ENCODE results near the gene ARHGEF28. TPM values are rescaled to one million over a fixed set of nuclear protein-coding genes. Genes with fewer than 3 reads are reported as not detected.

The ARHGEF28 gene
- total and polyA plus RNA-seq, 4 experiments from 2014 or later = not detected

DNA sequence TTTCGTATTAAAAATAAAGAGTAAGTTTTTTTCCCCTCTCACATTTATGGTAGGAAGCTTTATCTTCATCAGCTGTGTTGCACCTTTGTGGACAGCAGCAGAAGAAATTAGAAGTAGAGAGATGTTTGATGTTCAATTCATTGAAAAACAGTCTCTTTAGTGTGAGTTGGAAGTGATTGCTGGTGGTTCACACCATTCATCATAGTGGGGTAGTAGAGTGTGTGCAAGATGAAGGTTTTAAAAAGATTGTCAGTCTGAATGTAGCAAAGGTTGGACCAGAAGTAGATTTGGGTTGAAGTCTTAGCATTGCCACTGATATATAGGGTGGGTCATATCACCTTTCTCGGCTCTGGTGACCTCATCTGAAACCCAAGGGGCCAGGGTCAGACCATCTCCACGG, 10.4 kb downstream of the ARHGEF28 start:
- Mint-ChIP-seq H3K27ac (peak overlapping the region in 1 of 7 donors; percentile 7), H3K36me3 (no peaks in the 10 kb centered on the region), H3K9me3 (no peaks in the 10 kb centered on the region), H3K4me3 (no peak overlapping the region), H3K4me1 (no peaks in the 10 kb centered on the region), H3K27me3 (peaks cover 3 to 19% of the 10 kb centered on the region in 2 donors)
- H3K27ac ChIP-seq (ENCODE audit: low read depth, low read length) = no peak overlapping the region
- CTCF ChIA-PET (ENCODE audit: partially characterized antibody) = no interaction called here
- no peaks in the 10 kb centered on the region for H3K27me3 ChIP-seq (ENCODE audit: insufficient read depth, low read length)
- no peaks in the 10 kb centered on the region for H3K4me1 ChIP-seq (ENCODE audit: insufficient read depth, low read length)
- H3K36me3 ChIP-seq (ENCODE audit: insufficient read depth, low read length) = no peaks in the 10 kb centered on the region
- POLR2A ChIA-PET (ENCODE audit: partially characterized antibody) = no interaction called here
- no peaks in the 10 kb centered on the region for H3K9me3 ChIP-seq (ENCODE audit: control insufficient read depth in 1 of 2, low read length in 2 of 2)
- no peak for DNase-seq
- H3K4me3 ChIP-seq (ENCODE audit: low read length in 2 of 2) = no peak overlapping the region
- intact Hi-C loops (cut with micrococcal nuclease) = no loop called here

- H3K36me3 ChIP-seq (ENCODE audit: insufficient read depth, low read length) = no peaks in the 10 kb centered on the region
- peaks cover 3 to 19% of the 10 kb centered on the region in 2 donors for H3K27me3 Mint-ChIP-seq
- CTCF ChIA-PET (ENCODE audit: partially characterized antibody) = no interaction called here
- intact Hi-C loops (cut with micrococcal nuclease) = no loop called here
- H3K4me3 Mint-ChIP-seq = no peak overlapping the region
- DNase-seq = no peak
- H3K9me3 Mint-ChIP-seq = no peaks in the 10 kb centered on the region
- no peaks in the 10 kb centered on the region for H3K4me1 ChIP-seq (ENCODE audit: insufficient read depth, low read length)
- H3K36me3 Mint-ChIP-seq = no peaks in the 10 kb centered on the region
- H3K27me3 ChIP-seq (ENCODE audit: insufficient read depth, low read length) = no peaks in the 10 kb centered on the region
- POLR2A ChIA-PET (ENCODE audit: partially characterized antibody) = no interaction called here
- H3K27ac Mint-ChIP-seq = no peak overlapping the region
- no peak overlapping the region for H3K4me3 ChIP-seq (ENCODE audit: low read length in 2 of 2)
- H3K27ac ChIP-seq (ENCODE audit: low read depth, low read length) = no peak overlapping the region
- no peaks in the 10 kb centered on the region for H3K9me3 ChIP-seq (ENCODE audit: control insufficient read depth in 1 of 2, low read length in 2 of 2)
- H3K4me1 Mint-ChIP-seq = no peaks in the 10 kb centered on the region
Observed at GRCh38 chr5:73637565-73637964, 11.6 kb downstream of the ARHGEF28 start.

GRCh38 chr5:73638344-73639095, 12.5 kb downstream of the ARHGEF28 start:
- DNase-seq = no peak
- no peaks in the 10 kb centered on the region for H3K36me3 Mint-ChIP-seq
- intact Hi-C loops (cut with micrococcal nuclease) = no loop called here
- H3K27ac Mint-ChIP-seq = no peak overlapping the region
- ChIA-PET CTCF (ENCODE audit: partially characterized antibody) (interaction anchor here (0.9 kb wide), 1 partner anchor 35 kb away, joined by 3 read pairs; no protein-coding TSS in a partner anchor), POLR2A (ENCODE audit: partially characterized antibody) (no interaction called here)
- no peaks in the 10 kb centered on the region for H3K9me3 Mint-ChIP-seq
- H3K4me3 Mint-ChIP-seq = no peak overlapping the region
- Histone ChIP-seq H3K27me3 (ENCODE audit: insufficient read depth, low read length) (no peaks in the 10 kb centered on the region), H3K27ac (ENCODE audit: low read depth, low read length) (no peak overlapping the region), H3K4me3 (ENCODE audit: low read length in 2 of 2) (no peak overlapping the region), H3K9me3 (ENCODE audit: control insufficient read depth in 1 of 2, low read length in 2 of 2) (no peaks in the 10 kb centered on the region), H3K4me1 (ENCODE audit: insufficient read depth, low read length) (no peaks in the 10 kb centered on the region), H3K36me3 (ENCODE audit: insufficient read depth, low read length) (no peaks in the 10 kb centered on the region)
- H3K4me1 Mint-ChIP-seq = no peaks in the 10 kb centered on the region
- peaks cover 3 to 15% of the 10 kb centered on the region in 2 donors for H3K27me3 Mint-ChIP-seq

- Histone ChIP-seq H3K36me3 (ENCODE audit: insufficient read depth, low read length) (no peaks in the 10 kb centered on the region), H3K9me3 (ENCODE audit: control insufficient read depth in 1 of 2, low read length in 2 of 2) (no peaks in the 10 kb centered on the region), H3K4me3 (ENCODE audit: low read length in 2 of 2) (no peak overlapping the region), H3K27ac (ENCODE audit: low read depth, low read length) (no peak overlapping the region), H3K27me3 (ENCODE audit: insufficient read depth, low read length) (no peaks in the 10 kb centered on the region), H3K4me1 (ENCODE audit: insufficient read depth, low read length) (no peaks in the 10 kb centered on the region)
- Mint-ChIP-seq H3K36me3 (no peaks in the 10 kb centered on the region), H3K27ac (no peak overlapping the region), H3K27me3 (peaks cover 3 to 17% of the 10 kb centered on the region in 2 donors), H3K9me3 (no peaks in the 10 kb centered on the region), H3K4me1 (no peaks in the 10 kb centered on the region), H3K4me3 (no peak overlapping the region)
- ChIA-PET POLR2A (ENCODE audit: partially characterized antibody) (no interaction called here), CTCF (ENCODE audit: partially characterized antibody) (interaction anchor here (1.3 kb wide), 1 partner anchor 14 kb away, joined by 3 read pairs; no protein-coding TSS in a partner anchor)
- intact Hi-C loops (cut with micrococcal nuclease) = no loop called here
- no peak for DNase-seq
Observed at GRCh38 chr5:73640861-73641320, 14.9 kb downstream of the ARHGEF28 start.

DNA sequence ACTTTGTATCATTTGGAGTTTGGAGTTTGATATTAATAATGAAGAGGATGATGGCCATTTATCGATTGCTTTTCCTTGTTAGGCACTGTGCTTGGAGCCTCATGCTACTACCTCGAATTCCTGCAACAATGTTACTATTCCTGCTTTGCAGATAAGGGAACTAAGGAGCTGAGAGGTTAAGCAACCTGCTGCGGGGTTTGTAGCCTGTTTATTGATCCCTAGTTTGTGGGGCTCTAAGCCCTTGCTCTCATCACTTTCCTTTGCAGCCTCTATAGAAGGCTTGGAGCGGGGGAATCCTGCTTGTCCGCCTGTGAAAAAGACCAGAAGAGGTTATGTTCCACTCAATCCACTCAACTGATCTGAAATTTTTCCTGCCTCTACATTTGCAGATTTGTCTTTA, 15.8 kb downstream of the ARHGEF28 start:
- CTCF ChIA-PET (ENCODE audit: partially characterized antibody) = no interaction called here
- Mint-ChIP-seq H3K36me3 (no peaks in the 10 kb centered on the region), H3K27ac (no peak overlapping the region), H3K27me3 (peaks cover 3 to 19% of the 10 kb centered on the region in 2 donors), H3K4me1 (no peaks in the 10 kb centered on the region), H3K9me3 (no peaks in the 10 kb centered on the region), H3K4me3 (no peak overlapping the region)
- no peak for DNase-seq
- intact Hi-C loops (cut with micrococcal nuclease) = no loop called here
- Histone ChIP-seq H3K4me1 (ENCODE audit: insufficient read depth, low read length) (no peaks in the 10 kb centered on the region), H3K27me3 (ENCODE audit: insufficient read depth, low read length) (no peaks in the 10 kb centered on the region), H3K9me3 (ENCODE audit: control insufficient read depth in 1 of 2, low read length in 2 of 2) (no peaks in the 10 kb centered on the region), H3K36me3 (ENCODE audit: insufficient read depth, low read length) (no peaks in the 10 kb centered on the region), H3K4me3 (ENCODE audit: low read length in 2 of 2) (no peak overlapping the region), H3K27ac (ENCODE audit: low read depth, low read length) (no peak overlapping the region)
- POLR2A ChIA-PET (ENCODE audit: partially characterized antibody) = no interaction called here

DNA sequence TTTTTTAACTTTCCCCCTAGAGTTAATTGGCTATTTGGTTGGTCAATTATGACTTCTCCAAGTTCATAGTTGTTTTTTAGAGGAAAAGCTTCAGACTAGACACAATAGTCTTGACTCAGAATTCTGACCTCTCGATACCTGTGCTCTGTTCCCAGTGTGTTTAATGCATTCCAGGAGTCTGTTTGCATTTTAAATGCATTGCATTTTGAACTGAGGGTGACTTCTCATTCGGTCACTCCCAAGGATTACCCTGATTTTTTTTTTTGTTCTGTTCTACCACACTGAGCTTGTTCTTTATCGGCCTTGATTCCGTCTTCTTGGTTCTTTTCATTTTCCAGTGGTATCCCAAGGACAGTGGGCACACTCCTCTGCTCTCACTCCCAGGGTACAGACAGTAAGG, 16.3 kb downstream of the ARHGEF28 start:
- peaks cover 3 to 18% of the 10 kb centered on the region in 2 donors for H3K27me3 Mint-ChIP-seq
- Histone ChIP-seq H3K27ac (ENCODE audit: low read depth, low read length) (no peak overlapping the region), H3K4me3 (ENCODE audit: low read length in 2 of 2) (no peak overlapping the region), H3K27me3 (ENCODE audit: insufficient read depth, low read length) (no peaks in the 10 kb centered on the region), H3K36me3 (ENCODE audit: insufficient read depth, low read length) (no peaks in the 10 kb centered on the region), H3K9me3 (ENCODE audit: control insufficient read depth in 1 of 2, low read length in 2 of 2) (no peaks in the 10 kb centered on the region), H3K4me1 (ENCODE audit: insufficient read depth, low read length) (no peaks in the 10 kb centered on the region)
- no peaks in the 10 kb centered on the region for H3K36me3 Mint-ChIP-seq
- no peak for DNase-seq
- no peak overlapping the region for H3K4me3 Mint-ChIP-seq
- H3K4me1 Mint-ChIP-seq = no peaks in the 10 kb centered on the region
- POLR2A ChIA-PET (ENCODE audit: partially characterized antibody) = no interaction called here
- intact Hi-C loops (cut with micrococcal nuclease) = no loop called here
- CTCF ChIA-PET (ENCODE audit: partially characterized antibody) = no interaction called here
- no peaks in the 10 kb centered on the region for H3K9me3 Mint-ChIP-seq
- no peak overlapping the region for H3K27ac Mint-ChIP-seq

- intact Hi-C loops (cut with micrococcal nuclease) = no loop called here
- H3K27me3 Mint-ChIP-seq = peaks cover 5 to 17% of the 10 kb centered on the region in 2 donors
Observed at GRCh38 chr5:73644385-73644963, 18.5 kb downstream of the ARHGEF28 start.

More at GRCh38 chr5:73644385-73644963, 18.5 kb downstream of the ARHGEF28 start:
- ChIA-PET POLR2A (ENCODE audit: partially characterized antibody) (no interaction called here), CTCF (ENCODE audit: partially characterized antibody) (no interaction called here)
- Histone ChIP-seq H3K27me3 (ENCODE audit: insufficient read depth, low read length) (no peaks in the 10 kb centered on the region), H3K4me3 (ENCODE audit: low read length in 2 of 2) (no peak overlapping the region), H3K27ac (ENCODE audit: low read depth, low read length) (no peak overlapping the region), H3K9me3 (ENCODE audit: control insufficient read depth in 1 of 2, low read length in 2 of 2) (no peaks in the 10 kb centered on the region), H3K4me1 (ENCODE audit: insufficient read depth, low read length) (no peaks in the 10 kb centered on the region), H3K36me3 (ENCODE audit: insufficient read depth, low read length) (no peaks in the 10 kb centered on the region)
- H3K27ac Mint-ChIP-seq = no peak overlapping the region
- no peaks in the 10 kb centered on the region for H3K4me1 Mint-ChIP-seq
- no peak overlapping the region for H3K4me3 Mint-ChIP-seq
- no peaks in the 10 kb centered on the region for H3K9me3 Mint-ChIP-seq
- DNase-seq = no peak
- no peaks in the 10 kb centered on the region for H3K36me3 Mint-ChIP-seq

Data from CD4-positive, alpha-beta memory T cell (primary cell).